B cell (primary cell): Measurements from ENCODE around the gene TRIM47. TPM values are rescaled to one million over a fixed set of nuclear protein-coding genes. Genes with fewer than 3 reads are reported as not detected.

Experiments used
- ATAC-seq: fragments of 200-7000 bp; cut with Tn5 transposase; one replicate; pipeline ENCODE4 v1.10.0; 2021; ENCODE audit warnings: low read depth, mild to moderate bottlenecking, moderate number of reproducible peaks, moderate library complexity
- CTCF ChIA-PET: fragments of 350-600 bp; sonication (Branson Sonifier 250); formaldehyde crosslinking; loops from one replicate; lab custom pipeline; 2021; ENCODE audit warnings: antibody characterized with exemption, inconsistent platforms; lab: Charles Lee
- POLR2A ChIA-PET: fragments of 350-600 bp; sonication (Branson Sonifier 250); formaldehyde crosslinking; loops from one replicate; lab custom pipeline; 2021; ENCODE audit warnings: antibody characterized with exemption; lab: Charles Lee
- DNase-seq: peaks from one replicate; pipeline ENCODE4 v3.0.0; 2013
- H2AFZ ChIP-seq: 2 replicates; pipeline ENCODE4 v1.6.1; 2012; ENCODE audit warnings: mild to moderate bottlenecking, low read depth, low read length; ENCODE audit not compliant: insufficient read depth, poor library complexity, severe bottlenecking
- H3K27ac ChIP-seq, 2 donors: 1 replicate in 1 of 2; 2 replicates in 1 of 2; pipeline ENCODE4 v1.5.1; 2012 to 2013; ENCODE audit warnings: low read length in 2 of 2, mild to moderate bottlenecking in 2 of 2, moderate library complexity in 1 of 2
- H3K27me3 ChIP-seq, 4 experiments: fragments of 200-600 bp in 1 of 4; sonication (generic) in 1 of 4; replicated peaks in 1 of 4; 1 replicate in 2 of 4; 2 replicates in 2 of 4; pipeline versions ENCODE4 v1.6.1 to v1.7.0; 2013 to 2016; ENCODE audit warnings: low read length in 3 of 4, mild to moderate bottlenecking in 2 of 4, mixed read lengths in 1 of 4, moderate library complexity in 1 of 4; ENCODE audit not compliant: insufficient read depth in 4 of 4, control insufficient read depth in 3 of 4; ENCODE audit errors: control extremely low read depth in 1 of 4
- H3K36me3 ChIP-seq, 2 experiments: replicated peaks in 1 of 2; 1 replicate in 1 of 2; 2 replicates in 1 of 2; pipeline versions ENCODE4 v1.6.1 to v1.7.1; 2013; ENCODE audit warnings: low read length in 1 of 2; ENCODE audit not compliant: insufficient read depth in 2 of 2, control insufficient read depth in 1 of 2; ENCODE audit errors: control extremely low read depth in 1 of 2, extremely low read depth in 1 of 2
- H3K4me1 ChIP-seq, 2 donors: fragments of 200-600 bp in 1 of 2; sonication (generic) in 1 of 2; 1 replicate in 1 of 2; 2 replicates in 1 of 2; pipeline versions ENCODE4 v1.5.1 to v1.6.1; 2013 to 2017; ENCODE audit warnings: low read length in 2 of 2; ENCODE audit not compliant: control insufficient read depth in 2 of 2, insufficient read depth in 2 of 2
- H3K4me2 ChIP-seq: replicated peaks from 2 replicates; pipeline ENCODE3; 2012; ENCODE audit warnings: mild to moderate bottlenecking, low read depth, low read length; ENCODE audit not compliant: poor library complexity, severe bottlenecking
- H3K4me3 ChIP-seq, 5 experiments: fragments of 200-600 bp in 1 of 5; sonication (generic) in 1 of 5; 1 replicate in 3 of 5; 2 replicates in 2 of 5; pipeline versions ENCODE4 v1.5.1 to v1.7.0; 2011 to 2016; ENCODE audit warnings: low read length in 4 of 5, mild to moderate bottlenecking in 4 of 5, low read depth in 2 of 5, control low read depth in 1 of 5, moderate library complexity in 1 of 5; ENCODE audit not compliant: insufficient read depth in 1 of 5; ENCODE audit errors: control extremely low read depth in 1 of 5, extremely low read depth in 1 of 5
- H3K79me2 ChIP-seq: fragments of 200-600 bp; sonication (generic); one replicate; pipeline ENCODE4 v1.6.0; 2016; ENCODE audit warnings: low read length; ENCODE audit not compliant: control insufficient read depth, insufficient read depth
- H3K9ac ChIP-seq: fragments of 200-600 bp; sonication (generic); 2 replicates; pipeline ENCODE4 v1.6.1; 2017; ENCODE audit warnings: mild to moderate bottlenecking, low read length, moderate library complexity
- H3K9me3 ChIP-seq, 3 donors: one replicate each; pipeline versions ENCODE4 v1.6.1 to v1.7.1; 2013; ENCODE audit warnings: low read length in 2 of 3; ENCODE audit not compliant: control insufficient read depth in 2 of 3, insufficient read depth in 1 of 3; ENCODE audit errors: control extremely low read depth in 1 of 3
- H4K20me1 ChIP-seq: 2 replicates; pipeline ENCODE4 v1.6.0; 2012; ENCODE audit warnings: mild to moderate bottlenecking, low read length; ENCODE audit not compliant: insufficient read depth, control insufficient read depth, poor library complexity, severe bottlenecking
- H3K27ac Mint-ChIP-seq: one replicate; pipeline ENCODE4 v1.8.0; 2021; ENCODE audit warnings: mixed read lengths
- H3K27me3 Mint-ChIP-seq: one replicate; pipeline ENCODE4 v1.8.0; 2021; ENCODE audit warnings: mixed read lengths
- H3K4me1 Mint-ChIP-seq: one replicate; pipeline ENCODE4 v1.8.0; 2021; ENCODE audit warnings: mixed read lengths
- H3K4me3 Mint-ChIP-seq: one replicate; pipeline ENCODE4 v1.8.0; 2021; ENCODE audit warnings: mixed read lengths
- H3K9me3 Mint-ChIP-seq: one replicate; pipeline ENCODE4 v1.8.0; 2022; ENCODE audit warnings: mixed read lengths; ENCODE audit not compliant: insufficient read depth
- EZH2 ChIP-seq: IDR thresholded peaks from 2 replicates; pipeline ENCODE4 v1.6.1; 2012; ENCODE audit warnings: borderline replicate concordance, low read depth, mild to moderate bottlenecking, moderate library complexity, low read length; ENCODE audit not compliant: insufficient read depth, poor library complexity, severe bottlenecking
- WGBS: methylation state at CpG from one replicate; pipeline ENCODE4 v1.1.5; 2013; ENCODE audit warnings: missing lambda C conversion rate; ENCODE audit not compliant: insufficient coverage; 5-methylcytosine and 5-hydroxymethylcytosine counted together
- intact Hi-C: fragments of 100-400 bp; cut with micrococcal nuclease; formaldehyde crosslinking; loops from one replicate; pipeline ENCODE4 v1.10.0; 2022
- polyA plus RNA-seq: library from polyadenylated mRNA; depleted of rRNA; stranded (reverse); fragments of >200 nt; gene quantifications from 2 replicates; pipeline ENCODE4 v1.2.3, GENCODE V29; 2012
- total RNA-seq, 2 donors: library from RNA; stranded (reverse); fragments of 120-200 nt in 1 of 2; gene quantifications; 1 replicate in 1 of 2; 2 replicates in 1 of 2; pipeline versions ENCODE4 v1.2.3 to v1.2.4, GENCODE V29; 2013 to 2022
- TF ChIP-seq, protein P1 (sequence below): fragments of 200-600 bp; IDR thresholded peaks from one replicate; pipeline ENCODE4 v1.8.0; 2022; ENCODE audit warnings: antibody characterized with exemption, mild to moderate bottlenecking

TRIM47 gene
- total and polyA plus RNA-seq, 2 donors (not counting 1 experiment from before 2014, with no cell fraction given): 6.4 to 8.3 TPM

- Histone ChIP-seq H3K4me2 (no peak overlapping the region), H3K36me3 (peaks cover 0 to 40% of the 10 kb centered on the region in 2 experiments), H3K9me3 (no peaks in the 10 kb centered on the region), H3K4me3 (no peak overlapping the region), H3K27me3 (no peaks in the 10 kb centered on the region), H3K4me1 (peaks cover 12 to 21% of the 10 kb centered on the region in 2 donors), H3K79me2 (no peaks in the 10 kb centered on the region), H3K27ac (no peak overlapping the region), H2AFZ (no peak overlapping the region), H3K9ac (no peak overlapping the region), H4K20me1 (no peaks in the 10 kb centered on the region)
- ChIA-PET CTCF (interaction anchor here (0.6 to 6.8 kb wide), 12 partner anchors 11 to 871 kb away, joined by 3 to 83 read pairs (median 7); partner anchors contain the start of genes GALK1 and WBP2), POLR2A (interaction anchor here (0.7 to 2.5 kb wide), 6 partner anchors 15 to 115 kb away, joined by 3 to 10 read pairs (median 8); partner anchors contain the start of gene WBP2)
- H3K27ac Mint-ChIP-seq: no peak overlapping the region
- H3K9me3 Mint-ChIP-seq: no peaks in the 10 kb centered on the region
- DNase-seq: no peak
- no peaks in the 10 kb centered on the region for H3K27me3 Mint-ChIP-seq
- H3K4me1 Mint-ChIP-seq: peaks cover 27% of the 10 kb centered on the region
- 96% methylated on average over 19 of the region's 19 CpGs for WGBS
- no peak for ATAC-seq
- intact Hi-C loops: no loop called here
- no peak overlapping the region for H3K4me3 Mint-ChIP-seq
- TF ChIP-seq, protein P1, sequence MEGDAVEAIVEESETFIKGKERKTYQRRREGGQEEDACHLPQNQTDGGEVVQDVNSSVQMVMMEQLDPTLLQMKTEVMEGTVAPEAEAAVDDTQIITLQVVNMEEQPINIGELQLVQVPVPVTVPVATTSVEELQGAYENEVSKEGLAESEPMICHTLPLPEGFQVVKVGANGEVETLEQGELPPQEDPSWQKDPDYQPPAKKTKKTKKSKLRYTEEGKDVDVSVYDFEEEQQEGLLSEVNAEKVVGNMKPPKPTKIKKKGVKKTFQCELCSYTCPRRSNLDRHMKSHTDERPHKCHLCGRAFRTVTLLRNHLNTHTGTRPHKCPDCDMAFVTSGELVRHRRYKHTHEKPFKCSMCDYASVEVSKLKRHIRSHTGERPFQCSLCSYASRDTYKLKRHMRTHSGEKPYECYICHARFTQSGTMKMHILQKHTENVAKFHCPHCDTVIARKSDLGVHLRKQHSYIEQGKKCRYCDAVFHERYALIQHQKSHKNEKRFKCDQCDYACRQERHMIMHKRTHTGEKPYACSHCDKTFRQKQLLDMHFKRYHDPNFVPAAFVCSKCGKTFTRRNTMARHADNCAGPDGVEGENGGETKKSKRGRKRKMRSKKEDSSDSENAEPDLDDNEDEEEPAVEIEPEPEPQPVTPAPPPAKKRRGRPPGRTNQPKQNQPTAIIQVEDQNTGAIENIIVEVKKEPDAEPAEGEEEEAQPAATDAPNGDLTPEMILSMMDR: no peak
- no peak for TF ChIP-seq EZH2
Observed at GRCh38 chr17:75828741-75829140, 49.6 kb downstream of the TRIM47 start.

GRCh38 chr17:75828076-75828400 is 50.3 kb downstream of the TRIM47 start:
- Histone ChIP-seq H3K27me3 (no peaks in the 10 kb centered on the region), H4K20me1 (no peaks in the 10 kb centered on the region), H3K4me3 (peak overlapping the region in 4 of 5 experiments; percentile 27 to 47 (median 36)), H3K36me3 (peaks cover 0 to 41% of the 10 kb centered on the region in 2 experiments), H3K4me1 (peaks cover 9 to 21% of the 10 kb centered on the region in 2 donors), H2AFZ (peak overlapping the region; percentile 77), H3K4me2 (peak overlapping the region; percentile 75), H3K9ac (peak overlapping the region; percentile 45), H3K79me2 (no peaks in the 10 kb centered on the region), H3K27ac (peak overlapping the region; percentile 28 to 42), H3K9me3 (no peaks in the 10 kb centered on the region)
- TF ChIP-seq, protein P1: no peak
- no peak for TF ChIP-seq EZH2
- DNase-seq (no peak), ATAC-seq (no peak)
- POLR2A ChIA-PET: interaction anchor here (0.9 to 2.5 kb wide), 7 partner anchors 16 to 80 kb away, joined by 3 to 10 read pairs (median 6); partner anchors contain the start of gene WBP2
- Mint-ChIP-seq H3K27ac (peak overlapping the region; percentile 86), H3K4me3 (peak overlapping the region; percentile 82), H3K4me1 (peaks cover 21% of the 10 kb centered on the region), H3K27me3 (no peaks in the 10 kb centered on the region), H3K9me3 (no peaks in the 10 kb centered on the region)
- CTCF ChIA-PET: interaction anchor here (0.6 to 6.8 kb wide), 13 partner anchors 9 to 871 kb away, joined by 3 to 83 read pairs (median 9); partner anchors contain the start of genes GALK1 and TRIM47
- intact Hi-C loops: no loop called here
- WGBS: 74% methylated on average over 10 of the region's 11 CpGs
